IMR-90 (cell line): ENCODE data around the gene PIK3CB.

Experiments used
- BHLHE40 ChIP-seq: fragments of 150-350 bp; IDR thresholded peaks from 2 replicates; pipeline ENCODE4 v1.6.1; 2016; ENCODE audit warnings: mild to moderate bottlenecking, low read depth, low read length
- CEBPB ChIP-seq: IDR thresholded peaks from 2 replicates; pipeline ENCODE4 v1.6.1; 2012; ENCODE audit warnings: low read depth, low read length, improper control_type of control experiment
- RCOR1 ChIP-seq: IDR thresholded peaks from 2 replicates; pipeline ENCODE4 v1.6.1; 2012; ENCODE audit warnings: mild to moderate bottlenecking, low read length, improper control_type of control experiment; ENCODE audit not compliant: insufficient replicate concordance
- TF ChIP-seq, protein P1 (sequence below): conservative IDR thresholded peaks from 2 replicates; pipeline ENCODE4 v1.5.1; 2012; ENCODE audit warnings: mild to moderate bottlenecking, low read depth, low read length, improper control_type of control experiment

GRCh38 chr3:138877226-138877625 lies 42.5 kb upstream of the PIK3CB start:
- TF ChIP-seq CEBPB = no peak
- TF ChIP-seq, protein P1, sequence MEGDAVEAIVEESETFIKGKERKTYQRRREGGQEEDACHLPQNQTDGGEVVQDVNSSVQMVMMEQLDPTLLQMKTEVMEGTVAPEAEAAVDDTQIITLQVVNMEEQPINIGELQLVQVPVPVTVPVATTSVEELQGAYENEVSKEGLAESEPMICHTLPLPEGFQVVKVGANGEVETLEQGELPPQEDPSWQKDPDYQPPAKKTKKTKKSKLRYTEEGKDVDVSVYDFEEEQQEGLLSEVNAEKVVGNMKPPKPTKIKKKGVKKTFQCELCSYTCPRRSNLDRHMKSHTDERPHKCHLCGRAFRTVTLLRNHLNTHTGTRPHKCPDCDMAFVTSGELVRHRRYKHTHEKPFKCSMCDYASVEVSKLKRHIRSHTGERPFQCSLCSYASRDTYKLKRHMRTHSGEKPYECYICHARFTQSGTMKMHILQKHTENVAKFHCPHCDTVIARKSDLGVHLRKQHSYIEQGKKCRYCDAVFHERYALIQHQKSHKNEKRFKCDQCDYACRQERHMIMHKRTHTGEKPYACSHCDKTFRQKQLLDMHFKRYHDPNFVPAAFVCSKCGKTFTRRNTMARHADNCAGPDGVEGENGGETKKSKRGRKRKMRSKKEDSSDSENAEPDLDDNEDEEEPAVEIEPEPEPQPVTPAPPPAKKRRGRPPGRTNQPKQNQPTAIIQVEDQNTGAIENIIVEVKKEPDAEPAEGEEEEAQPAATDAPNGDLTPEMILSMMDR = no peak
- no peak for TF ChIP-seq RCOR1
- TF ChIP-seq BHLHE40 = no peak
